Lower leg skin (tissue), 4 donors: ENCODE data around the gene DENND1A. TPM values are rescaled to one million over a fixed set of nuclear protein-coding genes. Genes with fewer than 3 reads are reported as not detected.

ENCODE experiments used
- DNase-seq, 2 donors: peaks; one replicate each; pipeline ENCODE4 v3.0.0-alpha.2; 2019; ENCODE audit warnings: low spot score in 2 of 2
- H3K4me3 ChIP-seq: fragments of 200-600 bp; sonication (generic); 2 replicates; pipeline ENCODE4 v1.5.1; 2017; ENCODE audit warnings: mild to moderate bottlenecking, low read depth; ENCODE audit not compliant: poor library complexity, severe bottlenecking
- CTCF ChIP-seq, 3 donors: fragments of 450-650 bp; IDR thresholded peaks; one replicate each; pipeline ENCODE4 v1.5.1; 2016; ENCODE audit warnings: antibody characterized with exemption in 3 of 3, mild to moderate bottlenecking in 3 of 3, moderate library complexity in 2 of 3
- POLR2A ChIP-seq, 2 donors: fragments of 450-650 bp; IDR thresholded peaks; one replicate each; pipeline ENCODE4 v1.6.1; 2016 to 2017; ENCODE audit warnings: antibody characterized with exemption in 2 of 2, mild to moderate bottlenecking in 1 of 2, moderate library complexity in 1 of 2
- WGBS, 2 donors: methylation state at CpG; one replicate each; pipeline ENCODE4 v1.1.5; 2018; 5-methylcytosine and 5-hydroxymethylcytosine counted together
- intact Hi-C: fragments of 100-400 bp; cut with DNase I; formaldehyde crosslinking; loops from one replicate; pipeline ENCODE4 v1.15.0; 2023; ENCODE audit warnings: low total_unique reads
- total RNA-seq, 4 donors: library from RNA; depleted of rRNA; stranded (reverse); fragments of >200 nt; gene quantifications; one replicate each; pipeline ENCODE4 v1.1.0, GENCODE V29; 2016

DENND1A gene
- total RNA-seq, 4 donors from 2014 or later: 6.5 to 16.3 (median 12.3) TPM

- WGBS, 2 donors: 98 to 100% methylated on average over 1 of the region's 1 CpG
- DNase-seq: no peak
- intact Hi-C loops: no loop called here
- TF ChIP-seq POLR2A (IDR thresholded peaks at IDR 0.05) (no peak), CTCF (IDR thresholded peaks at IDR 0.05) (no peak)
- H3K4me3 ChIP-seq: no peak overlapping the region
Measured at GRCh38 chr9:123727332-123727731, 202.6 kb downstream of the DENND1A start.

GRCh38 chr9:123725389-123725788 is 204.5 kb downstream of the DENND1A start:
- H3K4me3 ChIP-seq: no peak overlapping the region
- no peak for DNase-seq
- TF ChIP-seq POLR2A (IDR thresholded peaks at IDR 0.05): no peak
- no peak for TF ChIP-seq CTCF (IDR thresholded peaks at IDR 0.05)
- intact Hi-C loops: no loop called here
- WGBS, 2 donors: 54 to 65% methylated on average over 8 of the region's 8 CpGs

GRCh38 chr9:123724211-123724796 is 205.6 kb downstream of the DENND1A start:
- DNase-seq: no peak
- intact Hi-C loops: no loop called here
- H3K4me3 ChIP-seq: no peak overlapping the region
- no peak for TF ChIP-seq POLR2A (IDR thresholded peaks at IDR 0.05)
- no peak for TF ChIP-seq CTCF (IDR thresholded peaks at IDR 0.05)
- 90 to 93% methylated on average over 2 of the region's 2 CpGs for WGBS, 2 donors

GRCh38 chr9:123723135-123723875 is 206.6 kb downstream of the DENND1A start:
- WGBS, 2 donors: 94 to 95% methylated on average over 4 of the region's 4 CpGs
- TF ChIP-seq POLR2A (IDR thresholded peaks at IDR 0.05): no peak
- TF ChIP-seq CTCF (IDR thresholded peaks at IDR 0.05): no peak
- intact Hi-C loops: no loop called here
- no peak overlapping the region for H3K4me3 ChIP-seq
- DNase-seq: no peak

- intact Hi-C loops: no loop called here
- no peak for TF ChIP-seq CTCF (IDR thresholded peaks at IDR 0.05)
- no peak for TF ChIP-seq POLR2A (IDR thresholded peaks at IDR 0.05)
- WGBS, 2 donors: 85 to 96% methylated on average over 4 of the region's 4 CpGs
- no peak for DNase-seq
- H3K4me3 ChIP-seq: no peak overlapping the region
Measured at GRCh38 chr9:123722378-123722777, 207.5 kb downstream of the DENND1A start.
